Measurements from ENCODE around the gene HSDL1.

Gene HSDL1

GRCh38 chr16:84180519-84181140 is 35.7 kb upstream of the HSDL1 start:
- H3K4me3 ChIP-seq (ENCODE audit: low read depth, low read length): no peak overlapping the region
- TF ChIP-seq, protein P1, sequence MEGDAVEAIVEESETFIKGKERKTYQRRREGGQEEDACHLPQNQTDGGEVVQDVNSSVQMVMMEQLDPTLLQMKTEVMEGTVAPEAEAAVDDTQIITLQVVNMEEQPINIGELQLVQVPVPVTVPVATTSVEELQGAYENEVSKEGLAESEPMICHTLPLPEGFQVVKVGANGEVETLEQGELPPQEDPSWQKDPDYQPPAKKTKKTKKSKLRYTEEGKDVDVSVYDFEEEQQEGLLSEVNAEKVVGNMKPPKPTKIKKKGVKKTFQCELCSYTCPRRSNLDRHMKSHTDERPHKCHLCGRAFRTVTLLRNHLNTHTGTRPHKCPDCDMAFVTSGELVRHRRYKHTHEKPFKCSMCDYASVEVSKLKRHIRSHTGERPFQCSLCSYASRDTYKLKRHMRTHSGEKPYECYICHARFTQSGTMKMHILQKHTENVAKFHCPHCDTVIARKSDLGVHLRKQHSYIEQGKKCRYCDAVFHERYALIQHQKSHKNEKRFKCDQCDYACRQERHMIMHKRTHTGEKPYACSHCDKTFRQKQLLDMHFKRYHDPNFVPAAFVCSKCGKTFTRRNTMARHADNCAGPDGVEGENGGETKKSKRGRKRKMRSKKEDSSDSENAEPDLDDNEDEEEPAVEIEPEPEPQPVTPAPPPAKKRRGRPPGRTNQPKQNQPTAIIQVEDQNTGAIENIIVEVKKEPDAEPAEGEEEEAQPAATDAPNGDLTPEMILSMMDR (IDR thresholded peaks at IDR 0.05; ENCODE audit: low read depth, low read length): no peak

- TF ChIP-seq, protein P1 (IDR thresholded peaks at IDR 0.05; ENCODE audit: low read depth, low read length): no peak
Measured at GRCh38 chr16:84179612-84180320, 34.8 kb upstream of the HSDL1 start.

GRCh38 chr16:84178892-84179611 is 34.1 kb upstream of the HSDL1 start:
- H3K4me3 ChIP-seq (ENCODE audit: low read depth, low read length): no peak overlapping the region
- TF ChIP-seq, protein P1 (IDR thresholded peaks at IDR 0.05; ENCODE audit: low read depth, low read length): no peak

More at GRCh38 chr16:84179612-84180320, 34.8 kb upstream of the HSDL1 start:
- no peak overlapping the region for H3K4me3 ChIP-seq (ENCODE audit: low read depth, low read length)

GRCh38 chr16:84178146-84178765 is 33.3 kb upstream of the HSDL1 start:
- TF ChIP-seq, protein P1 (IDR thresholded peaks at IDR 0.05; ENCODE audit: low read depth, low read length): no peak

DNA sequence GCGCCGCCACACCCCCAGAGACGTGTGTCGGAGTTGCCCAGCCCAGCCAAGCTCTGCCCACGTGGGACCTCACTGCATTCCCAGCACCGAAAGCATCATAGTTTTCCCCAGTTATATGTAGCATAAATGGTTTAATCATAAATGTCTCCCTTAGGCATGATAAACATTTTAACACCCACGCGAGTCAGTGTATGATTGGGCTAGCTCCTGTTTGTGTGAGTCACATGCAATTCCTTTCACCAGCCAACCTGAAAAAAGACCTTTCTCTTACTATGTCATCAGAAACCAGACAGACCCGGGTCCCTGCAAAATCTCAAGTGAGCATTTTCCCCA is 32.7 kb upstream of the HSDL1 start:
- H3K4me3 ChIP-seq (ENCODE audit: low read depth, low read length): no peak overlapping the region
- TF ChIP-seq, protein P1 (IDR thresholded peaks at IDR 0.05; ENCODE audit: low read depth, low read length): no peak

More at GRCh38 chr16:84178146-84178765, 33.3 kb upstream of the HSDL1 start:
- H3K4me3 ChIP-seq (ENCODE audit: low read depth, low read length): no peak overlapping the region

GRCh38 chr16:84176192-84177053 is 31.4 kb upstream of the HSDL1 start:
- H3K4me3 ChIP-seq (ENCODE audit: low read depth, low read length): no peak overlapping the region
- TF ChIP-seq, protein P1 (IDR thresholded peaks at IDR 0.05; ENCODE audit: low read depth, low read length): no peak
